Erythroblast (primary cell): Measurements from ENCODE around the gene ACSL1.

ENCODE experiments used
- GATA1 ChIP-seq: IDR thresholded peaks from 2 replicates; pipeline ENCODE4 v1.6.1; 2011; ENCODE audit warnings: low read depth, mild to moderate bottlenecking, control low read depth, low read length, moderate library complexity
- POLR2A ChIP-seq: IDR thresholded peaks from 2 replicates; pipeline ENCODE4 v1.6.1; 2011; ENCODE audit warnings: mild to moderate bottlenecking, low read length

DNA sequence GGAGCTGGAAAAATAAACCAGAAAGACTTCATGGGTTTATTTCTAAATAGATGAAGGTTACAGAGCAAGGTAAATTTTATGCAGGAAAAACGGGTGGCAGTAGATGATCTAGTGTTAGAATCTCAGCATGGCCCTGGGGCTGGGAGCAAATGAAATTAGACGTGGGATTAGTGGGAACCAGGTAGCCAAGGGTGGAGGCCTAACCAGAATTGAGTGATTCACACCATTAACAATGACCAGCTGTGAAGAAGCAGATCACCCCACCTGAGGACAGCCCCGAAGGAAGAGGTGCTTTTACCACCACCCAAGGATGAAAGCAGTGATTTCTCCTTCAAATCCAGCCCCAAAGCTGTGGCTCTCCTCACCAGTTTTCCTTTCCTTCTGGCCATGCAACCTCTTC lies 20.8 kb upstream of the ACSL1 start:
- TF ChIP-seq POLR2A = no peak
- TF ChIP-seq GATA1 = no peak
